Measurements from ENCODE around the gene SCGB3A1.

The SCGB3A1 gene

DNA sequence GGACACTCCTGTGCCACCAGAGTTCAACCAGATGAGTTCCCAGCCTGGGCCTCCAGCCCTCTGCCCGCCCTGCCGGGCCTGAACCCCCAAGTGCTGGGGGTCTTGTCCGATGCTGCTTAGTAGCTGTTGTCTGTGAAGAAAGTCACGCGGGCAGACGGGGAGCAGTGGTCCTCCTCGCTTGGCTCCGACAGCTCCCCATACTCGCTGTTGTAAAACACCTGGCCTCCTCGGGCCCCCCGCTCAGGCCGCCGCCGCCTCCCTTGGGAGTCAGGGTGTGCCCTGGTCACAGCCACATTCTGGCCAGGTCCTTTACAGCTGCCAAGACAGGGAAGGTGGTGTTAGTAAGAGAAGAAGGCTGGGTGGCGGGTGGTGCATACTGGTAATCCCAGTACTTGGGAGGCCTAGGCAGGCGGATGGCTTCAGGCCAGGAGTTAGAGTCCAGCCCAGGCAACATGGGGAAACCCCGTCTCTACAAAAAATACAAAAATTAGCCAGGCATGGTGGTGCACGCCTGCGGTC lies 11.8 kb upstream of the SCGB3A1 start:
- peak; percentile 20 for DNase-seq

DNA sequence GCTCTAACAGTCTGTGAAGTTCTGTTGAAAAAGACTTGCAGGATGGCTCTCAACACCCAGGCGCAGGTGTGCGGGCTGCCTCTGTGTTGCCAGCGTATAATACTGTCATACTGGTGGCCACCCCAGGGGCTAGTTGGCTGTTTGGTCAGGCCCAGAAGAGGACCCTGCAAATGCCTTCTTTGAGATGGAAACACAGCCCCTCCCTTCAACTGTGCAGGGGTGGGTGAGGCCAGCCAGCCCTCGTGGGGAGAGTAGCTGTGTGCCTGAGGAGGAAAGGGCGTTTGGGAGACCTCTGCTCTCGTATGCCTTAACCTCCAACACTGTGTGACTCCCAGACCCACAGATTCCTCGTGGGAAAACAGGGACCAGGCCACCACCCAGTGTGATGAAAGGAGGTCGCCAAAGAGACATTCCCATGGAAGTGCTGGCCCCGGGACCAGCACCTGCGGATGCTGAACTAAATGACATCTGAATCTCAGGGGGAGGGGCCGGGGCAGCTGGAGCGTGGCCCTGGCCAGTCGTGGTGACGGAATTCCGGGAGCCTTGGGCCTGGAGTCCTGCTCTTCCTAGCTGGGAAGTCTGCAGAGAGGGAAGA lies 11.3 kb upstream of the SCGB3A1 start:
- DNase-seq = peak; percentile 33

DNA sequence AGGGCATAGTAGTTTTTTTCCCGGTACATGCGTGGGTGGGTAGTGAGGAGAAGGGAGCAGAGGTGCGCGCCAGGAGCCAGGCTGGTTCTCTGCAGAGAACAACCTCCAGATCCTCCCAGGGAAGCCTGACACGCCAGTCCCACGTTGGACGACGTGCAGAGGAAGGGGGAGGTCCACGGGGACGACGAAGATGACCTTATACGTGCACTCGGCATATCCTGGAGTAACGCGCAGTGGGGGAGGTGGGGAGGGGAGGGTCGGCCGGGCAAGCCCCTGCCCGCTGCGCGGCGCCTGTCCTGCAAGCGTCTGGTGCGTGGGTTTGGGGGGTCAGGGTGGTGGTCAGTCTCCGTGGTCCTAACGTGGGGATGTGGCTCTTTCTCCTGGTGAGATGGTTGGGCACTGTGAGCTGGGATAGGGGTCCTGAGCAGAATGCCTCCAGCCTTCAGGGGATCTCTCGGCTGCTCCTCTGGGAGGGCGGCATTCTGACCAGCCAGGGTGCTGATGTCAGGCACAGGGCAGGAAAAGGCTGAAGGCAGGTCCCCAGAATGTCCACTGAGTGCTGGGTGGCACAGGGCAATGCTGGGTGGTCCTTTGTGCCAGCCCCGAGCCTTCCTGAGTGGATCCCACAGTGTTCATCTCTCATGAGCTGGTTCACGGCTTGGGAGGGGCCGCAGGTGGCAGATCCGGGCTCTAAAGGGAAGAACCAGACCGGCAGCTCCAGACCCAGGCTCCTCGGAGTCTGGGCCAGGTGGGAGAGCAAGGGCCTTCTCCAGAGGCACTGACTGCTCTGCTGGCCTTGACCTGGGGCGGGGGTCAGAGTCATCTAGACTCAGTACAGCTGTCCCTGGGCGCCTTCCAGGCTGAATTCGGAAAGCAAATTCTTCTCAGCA lies 10.5 kb upstream of the SCGB3A1 start:
- peak; percentile 32 for DNase-seq

DNA sequence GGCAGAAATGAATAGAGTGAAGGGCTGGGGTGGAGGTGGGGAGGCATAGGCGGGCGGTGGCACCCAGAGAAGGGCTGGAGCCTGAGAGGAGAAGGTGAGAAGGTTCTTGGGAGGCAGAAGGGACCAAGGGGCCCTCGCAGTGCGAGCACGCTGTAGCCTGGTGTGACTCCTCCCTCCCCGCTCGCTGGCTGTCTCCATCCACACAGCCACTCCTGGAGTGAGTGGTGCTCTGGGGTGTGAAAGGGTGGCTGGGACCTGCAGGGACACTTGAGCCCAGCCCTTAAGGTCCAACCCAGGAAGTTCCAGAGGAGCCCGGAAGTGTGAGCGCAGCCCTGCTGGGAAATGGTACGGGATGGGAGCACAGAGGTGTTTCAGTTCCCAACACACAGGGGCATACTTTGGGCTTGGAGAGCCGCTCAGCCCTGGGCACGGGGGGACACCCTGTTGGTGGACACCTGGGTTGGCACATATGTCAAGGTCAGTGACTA lies 9.3 kb upstream of the SCGB3A1 start:
- peak; percentile 37 for DNase-seq

DNA sequence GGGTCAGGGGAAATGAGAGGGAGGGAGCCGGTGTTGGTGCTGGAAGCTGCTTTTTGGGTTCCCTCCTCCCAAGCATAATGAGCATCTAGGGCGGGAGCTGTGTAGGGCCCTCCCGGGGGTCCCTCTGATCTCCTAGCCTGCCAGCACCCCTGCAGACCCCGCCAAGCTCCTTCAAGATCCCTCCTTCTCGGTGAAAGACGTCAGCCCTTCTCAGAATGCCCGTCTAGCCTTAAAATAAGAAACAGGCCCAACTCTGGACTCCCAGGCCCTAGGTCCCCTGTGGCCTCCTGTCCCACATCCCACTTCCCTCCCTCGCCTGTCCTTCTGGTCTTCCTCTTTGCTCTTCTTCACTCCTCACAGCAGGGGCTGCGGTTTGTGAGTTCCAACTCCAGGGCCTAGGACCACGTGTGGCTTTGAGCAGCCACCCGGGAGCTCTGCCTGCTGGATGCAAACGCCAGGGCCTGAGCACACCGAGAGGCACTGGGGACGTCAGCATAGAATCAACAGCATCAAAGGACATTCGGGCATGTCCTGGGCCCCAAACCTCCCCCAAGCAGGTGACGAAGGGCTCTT lies 8.8 kb upstream of the SCGB3A1 start:
- DNase-seq = peak; percentile 47

DNA sequence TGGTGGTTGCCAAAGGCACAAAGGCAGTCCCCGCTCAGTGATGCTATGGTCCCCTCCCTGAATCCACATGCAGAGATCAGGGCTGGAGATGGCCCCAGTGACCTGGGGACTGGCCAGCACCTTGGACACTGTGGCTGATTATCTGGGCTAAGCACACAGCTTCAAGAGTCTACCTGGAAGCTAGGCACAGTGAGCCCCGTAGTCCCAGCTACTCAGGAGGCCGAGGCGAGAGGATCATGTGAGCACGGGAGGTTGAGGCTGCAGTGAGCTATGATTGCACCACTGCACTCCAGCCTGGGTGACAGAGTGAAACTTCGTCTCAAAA lies 8.3 kb upstream of the SCGB3A1 start:
- peak; percentile 14 for DNase-seq

DNA sequence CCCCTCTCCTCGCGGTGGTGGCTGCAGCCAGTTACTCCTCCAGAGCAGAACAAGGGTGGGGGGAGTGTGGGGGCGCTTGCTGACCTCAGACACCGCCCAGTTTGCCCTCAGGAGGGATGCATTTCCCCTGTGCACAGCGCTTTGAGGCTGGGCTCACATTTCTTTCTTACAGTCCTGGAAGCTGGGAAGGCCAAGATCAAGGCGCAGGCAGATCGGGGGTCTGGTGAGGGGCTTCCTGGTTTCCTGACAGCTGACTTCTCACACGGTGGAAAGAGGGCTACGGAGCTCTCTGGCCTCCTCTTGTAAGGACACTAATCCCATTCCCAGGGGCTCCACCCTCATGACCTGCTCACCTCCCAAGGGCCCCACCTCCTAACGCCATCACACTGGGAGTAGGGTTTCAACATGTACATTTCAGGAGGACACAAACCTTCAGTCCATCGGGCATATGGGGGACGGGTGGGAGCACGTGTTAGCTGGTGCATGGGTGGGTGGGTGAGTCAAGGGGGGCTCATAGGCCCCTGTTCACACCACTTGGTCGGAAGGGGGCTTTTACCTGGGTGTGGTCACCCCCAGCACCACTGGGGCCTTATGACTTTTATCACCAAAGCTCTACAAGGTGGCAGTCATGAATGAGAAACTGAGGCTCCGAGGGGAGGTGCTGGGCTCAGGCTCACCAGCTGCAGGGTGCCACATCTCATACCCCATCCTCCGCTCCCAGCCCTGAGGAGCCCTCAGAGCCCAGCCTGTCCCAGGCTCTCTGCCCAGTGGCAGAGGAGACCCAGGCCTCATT lies 7.7 kb upstream of the SCGB3A1 start:
- DNase-seq = peak; percentile 15

DNA sequence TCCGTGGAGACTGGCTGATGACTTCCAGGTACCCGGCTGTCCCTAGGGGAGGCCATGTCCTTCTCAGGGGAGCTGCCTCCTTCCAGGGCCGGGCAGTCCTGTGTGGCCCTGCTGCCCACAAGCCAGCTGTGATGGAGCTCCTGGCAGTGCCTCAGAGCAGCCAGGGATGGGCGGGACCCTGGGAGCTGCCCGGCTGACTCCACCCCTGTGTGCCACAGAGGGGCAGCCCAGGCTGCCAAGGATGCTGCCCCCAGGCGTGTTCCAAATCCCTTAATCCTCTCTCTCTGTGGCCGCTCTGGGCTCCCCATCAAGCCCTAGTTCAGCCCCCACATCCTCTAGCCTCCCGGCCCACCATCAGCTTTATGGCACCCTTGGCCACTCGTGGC lies 7.0 kb upstream of the SCGB3A1 start:
- peak; percentile 44 for DNase-seq

DNA sequence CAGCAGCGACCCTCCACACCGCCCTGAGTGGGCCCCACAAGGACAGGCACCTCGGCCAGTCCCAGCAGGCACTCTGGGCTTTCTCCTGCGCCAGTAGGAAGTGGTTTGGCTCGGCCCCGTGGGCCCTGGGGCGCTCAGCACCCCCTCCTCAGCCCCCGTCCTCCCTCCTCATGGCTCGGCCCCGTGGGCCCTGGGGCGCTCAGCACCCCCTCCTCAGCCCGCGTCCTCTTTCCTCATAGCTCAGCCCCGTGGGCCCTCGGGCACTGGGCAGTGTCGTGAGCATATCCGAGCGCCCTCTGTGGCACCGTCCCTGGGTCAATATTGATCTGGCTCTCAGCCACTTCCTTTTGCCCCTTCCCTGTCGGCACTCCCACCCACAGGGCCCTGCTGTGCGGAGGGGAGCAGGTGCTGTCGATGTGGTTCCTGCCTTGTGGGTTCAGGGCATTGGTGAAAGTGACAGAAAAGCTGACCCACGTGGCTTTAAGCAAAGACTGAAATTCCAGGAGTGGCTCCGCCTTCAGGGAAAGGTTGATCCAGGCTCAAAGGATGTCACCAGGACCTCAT lies 5.5 kb upstream of the SCGB3A1 start:
- DNase-seq = no peak

DNA sequence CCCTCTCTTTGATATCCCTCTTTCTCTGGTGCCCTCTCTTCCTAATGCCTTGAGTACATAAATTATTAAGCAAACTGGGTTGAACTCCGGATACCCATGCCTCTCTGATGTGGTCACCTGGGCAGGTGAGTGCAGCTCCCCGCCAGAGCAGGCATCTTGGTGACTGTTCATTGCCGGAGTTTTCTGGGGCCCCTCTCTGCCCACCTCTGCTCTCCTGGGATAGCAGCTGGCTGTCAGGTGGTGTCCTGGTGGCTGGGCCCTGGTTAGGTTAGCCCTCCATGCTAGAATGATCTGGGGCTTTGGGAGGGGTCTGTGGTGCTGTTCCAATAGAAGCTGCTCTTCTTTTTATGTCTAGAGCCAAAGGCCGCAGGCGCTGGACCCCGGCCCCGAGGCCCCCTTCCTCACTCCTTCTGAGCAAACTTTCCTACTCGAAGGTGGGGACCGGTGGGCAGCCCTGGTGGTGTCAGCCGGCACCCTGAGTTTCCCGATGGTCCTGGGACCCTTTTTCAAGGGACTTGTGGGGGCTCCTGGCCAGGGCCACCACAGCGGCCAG lies 4.9 kb upstream of the SCGB3A1 start:
- no peak for DNase-seq

DNA sequence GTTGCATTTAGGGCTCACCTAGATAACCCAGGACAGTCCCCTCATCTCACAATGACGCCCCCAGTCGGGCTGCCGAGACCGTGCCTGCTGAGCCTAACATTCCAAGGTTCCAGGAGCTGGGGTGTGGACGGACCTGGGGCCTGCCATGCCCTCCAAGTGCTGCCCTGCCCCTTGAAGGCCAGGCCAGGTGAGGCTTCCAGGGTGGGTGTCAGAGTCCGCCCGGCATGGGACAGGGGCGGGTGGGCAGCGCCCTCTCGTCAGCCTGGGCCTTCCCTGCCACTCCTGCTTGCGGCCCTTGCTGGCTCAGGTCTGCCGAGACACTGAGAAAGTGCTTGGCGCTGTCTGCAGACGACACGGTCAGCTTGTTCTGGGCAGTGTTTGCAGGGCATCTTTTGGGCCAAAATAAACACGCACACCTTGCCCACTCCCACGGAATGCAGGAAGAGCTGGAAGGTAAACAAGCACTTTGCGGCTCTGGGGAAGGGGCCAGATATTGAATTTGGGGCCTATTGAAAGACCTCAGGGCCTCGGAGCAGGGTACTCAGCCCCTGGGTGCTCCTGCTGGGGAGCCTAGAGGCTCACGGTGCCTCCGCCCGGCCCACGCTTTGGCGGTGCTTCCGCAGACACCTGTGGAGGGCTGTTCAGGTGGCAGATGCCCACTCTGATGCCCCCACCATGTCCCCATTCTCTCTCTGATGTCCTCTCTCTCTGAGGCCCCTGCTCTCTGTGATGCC lies 4.2 kb upstream of the SCGB3A1 start:
- no peak for DNase-seq

DNA sequence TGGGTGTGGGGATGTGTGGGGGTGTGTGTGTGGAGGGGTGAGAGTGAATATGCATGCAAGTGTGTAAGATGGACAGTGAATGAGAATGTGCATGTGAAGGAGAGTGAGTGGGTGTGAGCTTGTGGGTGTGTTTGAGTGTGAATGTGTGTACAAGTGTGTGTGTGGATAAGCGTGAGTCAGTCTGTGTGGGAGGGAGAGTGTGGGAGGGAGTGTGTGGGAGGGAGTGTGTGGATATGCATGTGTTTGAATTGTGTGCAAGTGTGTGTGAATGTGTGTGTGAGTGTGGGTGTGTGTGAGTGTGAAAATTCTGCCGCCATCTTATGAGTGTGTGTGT lies 3.7 kb upstream of the SCGB3A1 start:
- no peak for DNase-seq

DNA sequence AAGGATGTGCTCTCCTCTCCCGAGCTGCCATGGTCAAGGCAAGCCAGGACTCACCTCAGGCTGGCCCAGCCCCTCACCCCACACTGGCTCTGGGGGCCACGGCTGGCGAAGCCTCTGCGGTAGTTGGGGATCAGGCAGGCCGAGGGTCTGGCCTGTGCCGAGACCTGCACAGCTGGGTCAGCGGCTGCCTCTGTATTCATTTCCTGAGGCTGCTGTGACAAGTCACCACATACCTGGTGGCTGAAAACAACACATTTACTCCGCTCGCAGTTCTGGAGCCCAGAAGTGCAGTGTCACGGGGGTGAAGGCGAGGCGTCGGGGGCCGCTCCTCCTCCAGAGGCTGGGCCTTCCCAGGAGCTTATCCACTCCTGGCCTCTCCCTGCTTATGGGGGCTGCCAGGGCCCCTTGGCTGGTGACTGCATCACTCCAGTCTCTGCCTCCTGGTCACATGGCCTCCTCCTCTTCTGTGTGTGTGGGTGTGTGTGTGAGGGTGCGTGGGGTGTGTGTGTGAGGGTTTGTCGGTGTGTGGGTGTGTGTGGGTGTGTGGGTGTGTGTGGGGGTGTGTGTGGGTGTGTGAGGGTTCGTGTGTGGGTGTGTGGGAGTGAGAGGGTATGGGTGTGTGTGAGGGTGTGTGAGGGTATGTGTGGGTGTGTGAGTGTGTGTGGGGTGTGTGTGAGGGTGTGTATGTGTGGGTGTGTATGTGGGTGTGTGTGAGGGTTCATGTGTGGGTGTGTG lies 3.2 kb upstream of the SCGB3A1 start:
- DNase-seq = no peak

DNA sequence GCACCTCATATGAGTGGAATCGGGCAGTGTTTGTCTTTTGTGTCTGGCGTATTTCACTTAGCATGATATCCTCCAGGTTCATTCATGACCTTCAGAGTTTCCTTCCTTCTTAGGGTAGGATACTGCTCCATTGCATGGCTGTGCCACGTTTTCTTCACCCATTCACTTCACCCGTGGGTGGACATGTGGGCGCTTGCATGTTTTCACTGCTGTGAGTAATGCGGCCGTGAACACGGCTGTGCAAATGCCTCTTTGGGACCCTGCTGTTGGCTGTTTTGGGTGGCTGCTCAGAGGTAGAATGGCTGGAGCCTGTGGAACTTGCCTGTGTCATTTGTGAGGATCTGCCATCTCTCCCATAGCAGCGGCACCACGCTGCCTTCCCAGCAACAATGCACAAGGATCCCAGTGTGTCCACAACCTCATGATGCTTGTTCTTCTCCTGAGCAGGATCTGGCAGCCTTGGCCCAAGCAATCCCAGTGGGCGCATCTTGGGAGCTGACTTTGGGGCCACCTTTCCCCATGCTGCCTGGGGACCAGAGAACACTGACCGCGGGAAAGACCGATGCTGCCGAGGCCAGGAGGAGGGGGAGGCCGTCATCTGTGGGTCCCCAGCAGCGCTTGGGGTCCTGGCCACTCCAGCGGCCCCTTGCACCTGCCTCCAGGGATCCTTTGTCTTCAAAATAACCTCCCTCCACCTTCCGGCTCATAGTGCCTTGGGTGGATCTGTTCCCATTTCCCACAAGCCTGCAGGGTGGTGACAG lies 2.3 kb upstream of the SCGB3A1 start:
- no peak for DNase-seq

DNA sequence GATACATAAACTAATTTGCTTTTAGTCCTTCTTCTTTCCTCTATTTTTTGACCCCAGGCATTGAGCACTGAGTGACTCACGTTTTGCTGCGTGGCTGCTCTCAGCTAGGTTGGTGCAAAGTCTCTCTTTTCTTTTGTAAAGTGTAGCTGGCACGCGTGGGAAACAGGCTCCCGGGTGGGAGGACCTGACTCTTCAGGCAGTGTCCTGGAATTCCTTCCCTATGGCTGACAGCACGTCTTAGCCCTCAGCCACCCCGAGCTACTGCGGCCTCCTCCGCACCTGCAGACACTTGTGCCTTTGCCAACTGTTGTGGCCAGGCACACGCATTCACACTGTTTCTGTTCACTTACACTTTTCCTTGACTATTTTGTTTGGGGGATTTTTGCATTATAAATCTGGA lies 877 bp upstream of the SCGB3A1 start:
- no peak for DNase-seq

DNA sequence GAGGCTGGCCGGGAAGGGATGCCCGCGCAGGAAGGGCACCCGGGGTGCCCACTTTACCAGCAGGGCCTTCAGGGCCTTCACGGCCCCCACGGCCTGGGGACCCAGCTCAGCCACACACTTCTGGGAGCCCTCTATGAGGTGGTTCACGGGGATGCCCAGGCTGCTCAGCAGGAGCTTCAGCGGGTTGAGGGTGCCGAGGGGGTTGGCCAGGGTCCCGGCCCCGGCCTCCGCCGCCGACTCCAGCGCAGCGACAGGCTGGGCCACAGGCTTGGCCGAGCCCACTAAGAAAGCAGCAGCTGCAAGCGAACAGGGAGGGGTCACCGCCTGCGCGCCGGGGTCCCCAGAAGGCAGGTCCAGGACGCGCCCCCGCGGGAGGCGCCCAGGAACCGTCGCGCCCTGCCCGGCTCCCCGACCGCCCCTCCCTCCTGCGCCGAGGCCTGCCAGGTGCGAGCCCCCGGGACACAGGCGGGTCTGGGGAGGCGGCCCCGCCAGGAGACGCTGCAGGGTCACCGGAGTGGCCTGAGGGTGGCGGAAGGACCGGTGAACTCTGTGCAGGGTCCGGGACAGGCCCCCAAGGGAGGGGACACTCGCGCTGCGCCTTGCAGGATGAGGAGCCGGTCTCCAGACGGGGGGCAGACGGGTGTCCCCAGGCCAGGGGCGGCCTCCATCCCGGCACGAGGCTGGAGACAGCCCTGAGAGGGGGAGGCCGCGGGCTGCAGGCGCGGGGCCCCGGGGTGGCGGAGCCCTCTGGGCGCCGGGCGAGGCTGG lies 572 bp downstream of the SCGB3A1 start:
- DNase-seq = no peak

DNA sequence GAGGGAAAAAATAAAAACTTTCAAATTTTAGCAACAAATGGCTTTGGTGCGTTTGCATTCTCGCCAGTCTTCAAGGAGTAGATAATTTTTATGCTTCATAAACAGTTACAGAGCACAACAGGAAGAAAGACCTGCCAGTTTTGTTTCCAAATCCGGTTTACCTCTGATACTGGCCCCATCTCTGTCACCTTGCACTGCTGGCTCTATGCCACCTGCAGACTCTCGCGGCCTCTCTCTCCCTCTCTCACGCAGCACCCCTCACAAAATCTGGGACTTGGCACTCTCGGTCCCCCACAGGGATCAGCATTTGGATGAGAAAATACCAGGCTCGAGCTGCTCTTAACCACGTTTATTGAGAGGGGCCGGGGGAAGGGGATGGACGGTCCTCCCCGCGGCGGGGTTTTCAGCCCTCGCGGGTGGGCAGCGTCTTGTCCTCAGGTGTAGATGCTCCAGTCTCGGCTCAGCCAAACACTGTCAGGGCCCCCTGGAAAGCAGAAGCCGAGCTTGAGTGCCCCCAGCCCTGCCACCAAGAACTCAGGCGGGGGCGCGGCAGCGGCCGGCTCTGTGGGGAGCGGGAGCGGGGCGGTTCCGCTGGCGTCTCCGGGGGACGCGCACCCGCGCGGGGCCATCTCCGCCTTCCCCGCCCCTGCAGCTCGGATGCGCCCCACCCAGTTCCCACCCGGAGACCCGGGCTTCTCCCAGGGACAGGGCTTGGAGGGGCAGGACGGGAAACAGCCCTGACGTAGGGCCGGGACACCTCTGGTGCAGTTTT lies 1.3 kb downstream of the SCGB3A1 start:
- no peak for DNase-seq

DNA sequence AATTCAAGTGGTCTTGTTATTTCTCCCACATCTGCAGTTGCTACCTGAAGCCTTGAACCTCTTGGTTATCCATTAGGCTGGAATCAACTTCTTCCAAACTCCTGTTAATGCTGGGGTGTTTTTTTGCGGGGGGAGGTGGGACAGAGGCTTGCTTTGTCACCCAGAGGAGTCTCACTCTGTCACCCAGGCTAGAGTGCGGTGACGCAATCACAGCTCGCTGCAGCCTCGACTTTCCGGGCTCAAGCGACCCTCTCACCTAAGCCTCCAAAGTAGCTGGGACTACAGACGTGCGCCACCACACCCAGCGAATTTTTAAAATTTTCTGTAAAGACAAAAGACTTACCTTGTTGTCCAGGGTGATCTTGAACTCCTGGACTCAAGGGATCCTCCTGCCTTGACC lies 4.4 kb downstream of the SCGB3A1 start:
- no peak for DNase-seq

DNA sequence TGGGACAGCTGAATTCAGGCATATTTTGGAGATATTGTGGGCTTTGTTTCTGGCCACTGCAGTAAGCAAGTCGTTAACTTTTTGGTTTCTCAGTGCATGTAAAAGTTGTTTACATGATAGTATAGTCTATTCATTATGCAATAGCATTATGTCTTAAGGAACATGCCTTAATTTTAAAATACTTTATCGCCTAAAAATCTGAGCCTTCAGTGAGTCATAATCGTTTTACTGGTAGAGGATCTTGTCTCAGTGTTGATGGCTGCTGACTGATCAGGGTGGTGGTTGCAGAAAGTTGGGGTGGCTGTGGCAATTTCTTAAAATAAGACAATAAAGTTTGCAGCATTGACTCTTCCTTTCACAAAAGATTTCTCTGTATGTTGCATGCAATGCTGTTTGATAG lies 5.1 kb downstream of the SCGB3A1 start:
- DNase-seq = no peak

Data from 8988T (cell line).